SK-N-SH (cell line): ENCODE results near the gene SC5D.

ENCODE experiments used
- MXI1 ChIP-seq: IDR thresholded peaks from 2 replicates; pipeline ENCODE4 v1.6.1; 2012; ENCODE audit warnings: mild to moderate bottlenecking, low read depth, low read length, improper control_type of control experiment
- RFX5 ChIP-seq: IDR thresholded peaks from 2 replicates; pipeline ENCODE4 v1.6.1; 2012; ENCODE audit warnings: mild to moderate bottlenecking, improper control_type of control experiment, low read length
- TF ChIP-seq, protein P1 (sequence below): fragments of 200-600 bp; sonication (generic); IDR thresholded peaks from 2 replicates; pipeline ENCODE4 v1.6.1; 2017; ENCODE audit warnings: antibody characterized with exemption, mild to moderate bottlenecking, moderate library complexity
- TF ChIP-seq, protein P2 (sequence below): IDR thresholded peaks from 2 replicates; pipeline ENCODE4 v1.4.0; 2012; ENCODE audit warnings: low read depth

DNA sequence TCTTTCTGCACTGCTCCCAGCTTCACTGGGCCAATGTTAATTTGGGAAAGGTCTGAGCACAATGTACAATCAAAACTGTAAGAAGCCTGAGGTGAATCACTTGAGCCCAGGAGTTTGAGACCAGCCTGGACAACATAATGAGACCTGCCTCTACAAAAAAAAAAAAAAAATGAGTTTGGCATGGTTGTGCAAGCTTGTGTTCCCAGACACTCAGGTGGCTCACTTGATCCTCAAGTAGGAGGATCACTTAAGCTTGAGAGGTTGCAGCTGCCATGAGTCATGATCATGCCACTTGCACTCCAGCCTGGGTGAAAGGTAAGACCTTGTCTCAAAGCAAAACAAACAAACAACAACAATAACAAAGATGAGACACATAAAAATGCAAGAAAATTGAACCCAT, 38.6 kb upstream of the SC5D start:
- TF ChIP-seq, protein P1, sequence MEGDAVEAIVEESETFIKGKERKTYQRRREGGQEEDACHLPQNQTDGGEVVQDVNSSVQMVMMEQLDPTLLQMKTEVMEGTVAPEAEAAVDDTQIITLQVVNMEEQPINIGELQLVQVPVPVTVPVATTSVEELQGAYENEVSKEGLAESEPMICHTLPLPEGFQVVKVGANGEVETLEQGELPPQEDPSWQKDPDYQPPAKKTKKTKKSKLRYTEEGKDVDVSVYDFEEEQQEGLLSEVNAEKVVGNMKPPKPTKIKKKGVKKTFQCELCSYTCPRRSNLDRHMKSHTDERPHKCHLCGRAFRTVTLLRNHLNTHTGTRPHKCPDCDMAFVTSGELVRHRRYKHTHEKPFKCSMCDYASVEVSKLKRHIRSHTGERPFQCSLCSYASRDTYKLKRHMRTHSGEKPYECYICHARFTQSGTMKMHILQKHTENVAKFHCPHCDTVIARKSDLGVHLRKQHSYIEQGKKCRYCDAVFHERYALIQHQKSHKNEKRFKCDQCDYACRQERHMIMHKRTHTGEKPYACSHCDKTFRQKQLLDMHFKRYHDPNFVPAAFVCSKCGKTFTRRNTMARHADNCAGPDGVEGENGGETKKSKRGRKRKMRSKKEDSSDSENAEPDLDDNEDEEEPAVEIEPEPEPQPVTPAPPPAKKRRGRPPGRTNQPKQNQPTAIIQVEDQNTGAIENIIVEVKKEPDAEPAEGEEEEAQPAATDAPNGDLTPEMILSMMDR: no peak
- TF ChIP-seq RFX5 (no peak), MXI1 (no peak)
- TF ChIP-seq, protein P2, sequence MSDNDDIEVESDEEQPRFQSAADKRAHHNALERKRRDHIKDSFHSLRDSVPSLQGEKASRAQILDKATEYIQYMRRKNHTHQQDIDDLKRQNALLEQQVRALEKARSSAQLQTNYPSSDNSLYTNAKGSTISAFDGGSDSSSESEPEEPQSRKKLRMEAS: no peak
